Measurements from ENCODE around the gene PICK1.
"Not testable (repeated sequence)": the region's sequence is repeated elsewhere in the genome, so short reads cannot be mapped to it uniquely, and the experiment has no call there.

Gene PICK1

DNA sequence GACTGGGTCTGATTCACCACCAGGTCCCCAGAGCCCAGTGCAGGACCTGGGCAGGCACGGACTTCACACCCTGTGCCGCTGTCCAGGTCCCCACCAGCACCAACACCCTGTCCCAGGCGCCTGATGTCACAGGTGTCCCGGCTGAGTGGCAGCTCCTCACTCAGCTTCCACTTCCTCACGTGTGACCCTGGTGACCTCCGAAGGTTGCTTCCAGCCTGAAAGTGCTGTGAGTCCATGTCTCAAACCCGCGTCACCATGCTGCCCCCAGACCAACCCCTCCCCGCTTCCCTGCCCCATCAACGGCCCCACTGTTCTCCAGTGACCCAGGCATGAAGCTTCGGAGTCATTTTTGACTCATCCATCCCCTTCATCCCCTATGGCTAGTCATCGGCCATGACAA, 25.7 kb upstream of the PICK1 start:
- no peak for DNase-seq

DNA sequence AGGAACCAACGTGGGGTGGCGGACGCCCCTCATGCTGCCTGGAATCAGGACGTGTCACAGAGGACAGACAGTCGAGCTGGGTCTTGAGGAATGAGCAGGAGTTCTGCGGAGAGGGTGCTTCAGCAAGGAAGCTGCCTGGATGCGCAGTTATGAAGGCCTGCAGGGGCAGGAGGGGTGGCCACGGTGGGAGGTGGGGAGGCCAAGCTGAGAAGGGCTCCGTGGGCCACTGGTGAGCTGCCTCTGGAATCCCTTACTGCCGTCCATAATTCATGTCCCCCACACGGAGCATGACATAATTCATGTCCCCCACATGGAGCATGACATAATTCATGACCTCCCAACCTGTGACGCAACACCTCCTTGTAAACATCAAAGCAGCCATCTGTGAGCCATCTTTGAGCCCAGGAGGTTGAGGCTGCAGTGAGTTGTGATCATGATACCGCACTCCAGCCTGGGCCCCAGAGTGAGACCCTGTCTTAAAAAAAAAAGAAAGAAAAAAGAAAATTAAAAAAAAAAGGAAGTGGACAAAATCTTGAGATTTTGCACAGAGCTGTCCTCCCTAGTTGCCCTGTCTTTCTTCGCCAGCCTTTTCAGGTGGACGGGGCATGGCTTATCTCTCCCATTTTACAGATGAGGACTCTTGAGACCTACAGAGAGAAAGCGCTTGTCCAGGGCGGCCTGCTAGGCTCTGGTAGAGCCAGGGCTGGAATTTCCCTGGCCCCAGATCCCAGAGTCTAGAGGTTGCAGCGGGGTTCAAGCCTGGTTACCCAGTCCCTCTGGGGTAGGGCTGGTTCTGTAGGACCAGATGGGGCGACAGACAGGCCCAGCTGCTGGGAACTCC, 24.3 kb upstream of the PICK1 start:
- no peak for DNase-seq

DNA sequence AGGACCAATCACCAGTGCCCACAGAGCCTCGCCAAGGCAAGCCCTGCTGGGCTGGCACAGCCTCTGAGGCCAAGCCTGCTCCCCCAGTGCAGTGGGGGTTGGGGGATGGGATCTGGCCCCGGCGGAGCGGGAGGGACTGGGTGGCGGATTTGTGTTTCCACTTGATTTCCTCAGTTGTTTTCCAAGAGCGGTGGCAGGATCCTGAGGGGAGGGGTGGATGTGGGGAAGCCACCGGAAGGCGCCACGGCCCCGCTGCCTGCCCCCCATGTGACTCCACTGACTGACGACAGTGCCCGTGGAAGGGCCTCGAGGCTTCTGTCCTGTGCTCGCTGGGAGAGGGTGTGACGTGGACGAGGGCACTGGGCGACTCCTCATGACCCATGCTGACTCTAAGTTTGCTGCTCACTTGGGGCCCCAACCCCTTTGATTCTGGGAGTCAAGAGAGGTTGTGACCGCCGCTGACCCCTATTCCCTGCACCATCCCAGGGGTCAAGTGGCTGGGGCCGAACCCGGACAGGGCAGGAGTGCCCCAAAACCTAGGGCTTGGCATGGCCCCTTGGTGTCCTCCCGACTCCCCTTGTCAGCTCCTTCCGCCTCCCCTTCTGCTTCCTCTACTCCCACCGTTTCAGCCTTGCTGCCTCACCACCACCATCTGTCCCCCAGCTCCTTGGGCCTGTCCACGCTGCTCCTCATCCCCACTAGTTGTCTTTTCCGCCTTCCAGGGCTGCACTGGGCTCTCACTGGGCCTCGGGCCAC, 23.5 kb upstream of the PICK1 start:
- no peak for DNase-seq

GRCh38 chr22:38034278-38034882, 22.8 kb upstream of the PICK1 start:
- DNase-seq = no peak

DNA sequence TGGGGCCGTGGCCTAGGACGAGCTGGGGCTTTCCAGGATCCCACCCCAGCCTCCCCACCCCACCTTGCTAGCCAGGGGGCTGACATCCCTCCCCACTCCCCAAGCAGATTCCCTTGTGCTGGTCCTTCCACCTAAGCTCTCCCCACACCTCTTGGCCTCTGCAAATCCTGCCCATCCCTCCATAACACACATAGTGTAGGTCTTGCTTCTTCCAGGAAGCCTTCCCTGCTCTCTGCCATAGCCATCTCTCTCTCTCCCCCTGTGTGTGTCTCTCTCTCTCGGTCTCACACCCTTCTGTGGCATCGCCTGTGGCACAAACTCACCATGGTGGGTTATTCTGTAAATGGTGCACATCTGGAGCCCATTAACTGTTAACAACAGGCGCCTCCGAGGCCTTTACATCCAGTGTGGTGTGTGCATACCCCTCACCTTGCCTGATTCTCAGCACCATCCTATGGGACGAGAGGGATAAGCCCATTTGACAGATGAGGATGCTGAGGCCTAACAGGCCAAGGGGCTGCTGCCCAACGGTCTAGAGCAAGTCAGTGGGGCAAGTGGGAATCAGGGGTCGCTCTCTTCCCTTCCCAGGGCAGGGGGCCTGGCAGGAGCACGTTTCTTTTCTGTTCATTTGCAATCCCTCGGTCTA, 22.2 kb upstream of the PICK1 start:
- no peak for DNase-seq

DNA sequence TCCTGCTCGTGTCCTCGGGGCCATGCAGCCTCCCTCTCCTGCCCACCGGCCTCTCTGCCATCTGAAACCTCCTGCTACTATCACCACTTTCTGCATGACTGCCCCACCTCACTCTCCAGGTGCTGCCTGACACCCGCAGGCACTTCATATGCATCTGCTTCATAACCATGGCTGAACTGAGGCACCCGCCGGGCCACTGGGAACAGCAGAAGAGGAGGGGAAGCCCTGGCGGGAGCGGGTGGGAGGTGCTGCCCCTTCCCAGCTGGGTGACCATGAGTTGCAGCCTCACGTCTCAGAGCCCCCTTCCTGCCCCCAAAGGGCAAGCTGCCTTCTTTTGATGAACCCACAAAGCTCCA, 21.7 kb upstream of the PICK1 start:
- no peak for DNase-seq

GRCh38 chr22:38036392-38037062, 20.7 kb upstream of the PICK1 start:
- DNase-seq = no peak

- DNase-seq = not testable (repeated sequence)
These were observed 19.6 kb upstream of the PICK1 start for GRCh38 chr22:38037367-38038150.

GRCh38 chr22:38038426-38038825, 18.8 kb upstream of the PICK1 start:
- no peak for DNase-seq

DNA sequence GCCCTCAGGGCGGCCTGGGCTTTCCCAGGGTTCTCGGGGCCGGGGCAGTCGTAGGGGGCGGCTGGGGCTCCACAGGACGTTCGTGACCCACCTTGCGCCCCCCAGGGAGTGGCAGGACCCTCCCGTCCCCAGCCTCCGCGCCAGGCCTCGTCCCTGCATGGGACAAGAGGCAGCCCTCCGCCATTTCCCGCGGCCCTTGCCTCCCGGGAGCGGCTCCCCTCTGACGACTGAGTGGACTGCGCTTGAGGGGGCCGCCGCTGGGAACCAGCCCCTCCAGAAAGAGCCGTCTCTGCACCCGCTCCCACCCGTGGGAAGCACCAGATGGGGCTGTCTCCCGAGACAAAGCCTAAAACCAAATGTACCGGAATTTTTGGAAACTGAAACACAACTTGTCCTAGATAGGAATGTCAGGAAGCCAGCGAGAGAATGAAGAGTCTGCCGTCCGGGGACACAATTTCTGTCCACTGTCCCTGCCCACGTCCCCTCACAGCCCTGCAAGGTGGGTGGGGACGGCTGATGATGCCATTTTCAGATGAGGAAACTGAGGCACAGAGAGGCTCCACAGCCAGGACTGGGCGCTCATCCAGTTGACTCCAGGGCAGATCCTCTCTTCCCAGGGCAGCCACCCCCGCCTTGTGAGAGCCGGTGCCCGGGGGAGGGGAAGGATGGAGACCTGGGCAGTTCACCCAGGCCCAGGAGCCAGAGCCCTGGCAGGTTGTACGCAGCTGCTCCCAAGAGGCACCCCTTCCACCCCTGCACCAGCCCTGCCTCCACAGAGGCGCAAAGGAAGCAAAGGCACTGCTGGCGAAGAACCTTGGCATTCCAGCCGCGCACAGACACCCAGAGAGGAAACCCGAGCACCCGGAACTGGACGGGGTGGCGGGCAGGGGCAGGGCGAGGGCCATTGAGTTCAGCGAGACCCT, 18.1 kb upstream of the PICK1 start:
- no peak for DNase-seq

DNA sequence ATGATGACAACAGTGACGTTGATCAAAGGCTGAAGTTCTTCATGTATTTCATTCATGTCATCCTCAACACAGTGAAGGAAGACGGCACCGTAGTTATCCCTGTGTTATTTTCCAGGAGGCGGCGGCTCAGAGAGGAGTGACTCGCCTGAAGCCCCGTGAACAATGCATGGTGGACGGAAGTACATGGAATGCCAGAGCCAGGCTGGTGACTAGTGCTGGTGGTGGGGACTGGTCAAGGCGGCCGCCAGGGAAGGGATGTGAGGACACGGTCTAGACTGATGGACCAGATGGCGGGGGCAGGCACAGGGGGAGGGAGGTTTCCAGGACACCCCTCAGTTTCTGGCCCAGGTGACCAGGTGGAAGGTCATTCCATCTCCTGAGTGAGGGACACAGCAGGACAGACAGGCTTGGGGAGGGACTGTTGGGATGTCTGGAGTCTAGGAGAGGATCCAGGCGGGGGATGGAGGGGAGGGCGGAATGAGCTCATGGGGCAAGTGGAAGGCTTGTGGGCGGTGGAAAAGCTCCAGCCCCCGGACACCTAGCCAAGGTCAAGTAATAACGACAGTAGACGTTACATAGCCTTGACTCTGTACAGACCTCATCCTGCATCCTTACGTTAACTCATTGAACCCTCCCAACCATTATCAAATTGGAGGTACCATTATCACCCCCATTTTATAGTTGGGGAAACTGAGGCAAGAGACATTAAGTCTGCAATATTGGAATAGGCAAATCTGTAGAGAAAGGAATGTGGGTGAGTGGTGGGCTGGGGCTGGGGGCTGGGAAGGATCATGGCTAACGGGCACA, 16.0 kb upstream of the PICK1 start:
- DNase-seq = no peak

DNA sequence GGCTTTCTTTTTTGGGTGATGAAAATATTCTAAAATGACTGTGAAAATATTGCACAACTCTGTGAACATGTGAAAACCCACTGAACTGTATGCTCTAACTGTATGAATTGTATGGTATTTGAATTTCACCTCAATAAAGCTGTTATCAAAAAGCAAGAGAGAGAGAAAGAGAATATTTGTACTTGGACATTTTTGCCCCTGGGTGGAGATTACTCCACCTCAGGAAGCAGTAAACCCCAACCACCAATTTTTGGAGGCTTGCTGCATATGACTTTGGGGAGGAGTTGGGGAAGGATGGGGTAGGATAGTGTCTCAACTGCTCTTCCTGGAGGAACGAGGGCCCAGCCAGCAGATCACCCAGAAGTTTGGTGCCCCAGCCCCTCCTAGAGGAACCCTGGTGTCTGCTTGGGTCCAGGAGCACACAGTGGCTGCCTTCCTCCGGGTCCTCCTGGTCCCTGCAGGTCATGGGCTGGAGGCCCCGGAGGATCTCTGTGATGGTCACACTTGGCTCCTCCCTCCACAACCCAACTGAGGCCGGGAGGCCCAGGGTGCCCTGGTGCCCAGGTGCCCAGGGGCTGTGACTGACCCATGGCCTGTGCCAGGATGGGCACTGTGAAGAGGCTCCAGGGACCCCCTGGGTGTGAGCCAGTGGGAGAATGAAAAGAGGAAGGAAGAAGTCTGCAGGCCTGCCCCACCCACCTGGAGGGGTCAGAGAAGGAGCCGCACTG, 15.3 kb upstream of the PICK1 start:
- DNase-seq = no peak

GRCh38 chr22:38042488-38042790, 14.8 kb upstream of the PICK1 start:
- DNase-seq = no peak

DNA sequence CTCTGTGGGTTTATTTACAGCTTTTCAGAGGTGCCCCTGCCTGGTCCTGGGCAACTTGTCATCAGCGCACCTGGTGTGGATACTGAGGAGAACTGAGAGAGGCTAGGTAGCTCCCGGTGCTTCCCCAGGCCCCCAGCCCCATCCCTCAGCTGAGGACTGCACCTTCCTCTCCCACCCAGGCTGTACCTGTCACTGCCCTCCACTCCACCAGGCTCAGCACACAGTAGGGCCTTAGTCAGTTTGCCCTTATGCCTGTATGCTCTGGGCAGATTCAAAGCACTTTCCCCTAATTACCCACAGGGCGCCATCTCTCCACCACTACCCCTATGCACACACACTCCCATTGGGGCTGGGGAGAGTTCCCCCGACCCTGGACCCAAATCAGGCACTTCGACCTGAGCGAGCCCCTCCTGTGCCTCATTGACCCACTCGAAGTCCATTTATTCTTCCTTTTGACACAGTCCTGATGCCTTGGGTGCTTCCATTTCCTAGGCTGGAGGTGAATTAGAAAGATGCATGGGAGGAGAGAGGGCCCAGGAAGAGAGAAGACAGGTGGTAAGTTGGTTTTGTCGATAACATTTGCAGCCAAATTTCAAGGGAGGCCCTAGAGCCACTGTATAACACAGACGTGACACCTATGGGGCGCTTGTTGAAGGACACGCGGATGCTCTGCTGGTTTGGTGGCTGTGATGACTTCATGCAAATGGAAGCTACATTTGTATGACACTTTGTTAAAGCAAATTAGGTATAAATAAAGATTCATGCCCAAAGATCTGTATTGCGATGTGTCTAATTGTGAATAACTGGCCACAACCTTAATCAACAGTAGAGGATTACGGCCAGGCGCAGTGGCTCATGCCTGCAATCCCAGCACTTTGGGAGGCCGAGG, 13.8 kb upstream of the PICK1 start:
- DNase-seq = no peak

DNA sequence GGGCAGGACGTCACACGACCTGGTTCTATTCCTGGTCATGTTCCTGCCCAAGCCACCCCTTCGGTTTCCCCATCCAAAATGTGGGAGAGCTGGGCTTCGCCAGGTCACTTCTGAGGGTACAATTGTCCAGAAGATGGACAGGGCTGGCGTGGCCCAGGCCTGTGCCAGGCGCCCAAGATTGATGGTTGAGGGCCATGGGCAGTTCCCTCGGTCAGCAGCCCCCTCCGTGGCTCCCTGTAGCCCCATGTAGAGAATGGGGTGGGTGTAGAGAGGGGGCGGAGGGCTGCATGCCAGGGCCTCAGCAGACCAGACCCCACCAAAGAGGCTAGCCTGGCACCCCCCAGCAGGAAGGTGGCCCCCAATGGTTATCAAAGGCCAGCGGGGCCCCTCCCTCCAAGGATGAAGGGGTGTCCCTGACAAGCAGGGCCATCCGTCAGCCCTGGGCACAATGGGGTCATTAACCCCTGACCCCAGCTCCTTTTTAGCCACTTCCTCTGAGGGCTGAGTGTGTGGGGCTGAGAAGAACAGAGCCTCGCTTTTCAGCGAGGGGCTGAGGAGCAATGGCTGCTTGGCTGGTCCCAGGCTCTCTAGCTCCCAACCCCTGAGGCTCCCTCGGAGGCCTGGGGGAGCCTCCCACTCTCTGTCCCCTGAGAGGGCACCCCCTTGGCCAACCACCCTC, 11.0 kb upstream of the PICK1 start:
- no peak for DNase-seq

- no peak for DNase-seq
These were observed 7.2 kb upstream of the PICK1 start for GRCh38 chr22:38049812-38050619.

DNA sequence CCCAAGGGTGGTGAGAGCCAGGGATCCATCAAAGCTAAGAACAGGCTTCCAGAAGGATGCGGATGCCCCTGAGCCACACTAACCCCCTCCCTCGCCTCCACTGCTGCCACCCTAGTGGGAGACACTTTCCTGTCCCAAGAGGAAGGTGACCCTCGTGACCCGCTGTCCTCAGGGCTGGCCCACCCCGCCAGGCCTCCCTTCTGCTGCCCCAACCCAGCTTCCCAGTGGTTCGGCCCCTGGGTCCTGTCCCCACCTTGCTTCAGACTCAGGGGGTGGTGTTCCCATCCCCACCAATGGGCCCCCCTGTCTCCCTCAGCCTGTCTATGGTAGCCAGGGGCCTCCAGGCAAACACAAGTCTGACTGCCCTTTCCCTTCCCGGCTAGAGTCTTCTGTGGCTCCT, 6.5 kb upstream of the PICK1 start:
- no peak for DNase-seq

Measured in activated CD4-positive, alpha-beta T cell treated with anti-CD3 and anti-CD28 coated beads for 4 hours (primary cell).